Measurements from ENCODE around the gene MATN1.

The MATN1 gene

DNA sequence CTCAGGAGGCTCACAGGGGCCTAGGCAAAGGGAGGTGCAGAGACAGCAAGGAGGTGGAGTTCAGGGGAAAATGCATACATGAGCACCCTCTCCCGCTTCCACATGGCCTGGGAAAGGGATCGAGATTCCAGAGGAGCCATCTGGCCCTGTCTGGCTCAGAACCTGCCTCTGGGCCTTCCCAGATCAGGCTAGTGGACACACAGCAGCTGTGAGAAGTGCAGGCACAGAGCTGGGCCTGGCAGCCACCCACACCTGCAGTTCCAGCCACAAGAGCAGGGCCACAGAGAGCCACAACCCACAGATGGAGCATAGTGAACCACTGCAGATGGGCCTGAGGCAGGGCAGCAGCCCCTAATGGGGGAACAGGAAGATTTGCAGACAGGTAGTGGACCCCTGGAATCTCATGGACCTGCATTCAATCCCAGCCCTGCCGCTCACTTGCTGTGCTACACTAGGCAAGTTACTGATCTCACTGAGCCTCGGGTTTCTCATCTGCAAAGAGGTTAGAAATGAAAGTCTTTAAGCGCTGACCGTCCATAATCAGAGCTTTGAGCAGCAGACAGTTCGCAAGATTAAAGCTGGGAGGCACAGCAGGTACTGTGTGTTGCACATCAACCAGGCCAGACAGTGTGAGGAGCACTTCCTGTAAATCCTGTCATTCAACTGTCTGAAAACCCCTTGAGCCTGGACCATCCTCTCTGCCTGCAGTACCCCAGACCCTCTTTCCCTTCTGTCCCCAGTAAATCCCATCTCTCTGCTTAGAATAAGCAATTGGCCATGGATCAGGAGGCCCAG lies 58.0 kb downstream of the MATN1 start:
- TF ChIP-seq, protein P1, sequence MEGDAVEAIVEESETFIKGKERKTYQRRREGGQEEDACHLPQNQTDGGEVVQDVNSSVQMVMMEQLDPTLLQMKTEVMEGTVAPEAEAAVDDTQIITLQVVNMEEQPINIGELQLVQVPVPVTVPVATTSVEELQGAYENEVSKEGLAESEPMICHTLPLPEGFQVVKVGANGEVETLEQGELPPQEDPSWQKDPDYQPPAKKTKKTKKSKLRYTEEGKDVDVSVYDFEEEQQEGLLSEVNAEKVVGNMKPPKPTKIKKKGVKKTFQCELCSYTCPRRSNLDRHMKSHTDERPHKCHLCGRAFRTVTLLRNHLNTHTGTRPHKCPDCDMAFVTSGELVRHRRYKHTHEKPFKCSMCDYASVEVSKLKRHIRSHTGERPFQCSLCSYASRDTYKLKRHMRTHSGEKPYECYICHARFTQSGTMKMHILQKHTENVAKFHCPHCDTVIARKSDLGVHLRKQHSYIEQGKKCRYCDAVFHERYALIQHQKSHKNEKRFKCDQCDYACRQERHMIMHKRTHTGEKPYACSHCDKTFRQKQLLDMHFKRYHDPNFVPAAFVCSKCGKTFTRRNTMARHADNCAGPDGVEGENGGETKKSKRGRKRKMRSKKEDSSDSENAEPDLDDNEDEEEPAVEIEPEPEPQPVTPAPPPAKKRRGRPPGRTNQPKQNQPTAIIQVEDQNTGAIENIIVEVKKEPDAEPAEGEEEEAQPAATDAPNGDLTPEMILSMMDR (IDR thresholded peaks at IDR 0.05; ENCODE audit: low read depth, low read length), result no peak
- H3K4me3 ChIP-seq (ENCODE audit: low read depth, low read length), result no peak overlapping the region

DNA sequence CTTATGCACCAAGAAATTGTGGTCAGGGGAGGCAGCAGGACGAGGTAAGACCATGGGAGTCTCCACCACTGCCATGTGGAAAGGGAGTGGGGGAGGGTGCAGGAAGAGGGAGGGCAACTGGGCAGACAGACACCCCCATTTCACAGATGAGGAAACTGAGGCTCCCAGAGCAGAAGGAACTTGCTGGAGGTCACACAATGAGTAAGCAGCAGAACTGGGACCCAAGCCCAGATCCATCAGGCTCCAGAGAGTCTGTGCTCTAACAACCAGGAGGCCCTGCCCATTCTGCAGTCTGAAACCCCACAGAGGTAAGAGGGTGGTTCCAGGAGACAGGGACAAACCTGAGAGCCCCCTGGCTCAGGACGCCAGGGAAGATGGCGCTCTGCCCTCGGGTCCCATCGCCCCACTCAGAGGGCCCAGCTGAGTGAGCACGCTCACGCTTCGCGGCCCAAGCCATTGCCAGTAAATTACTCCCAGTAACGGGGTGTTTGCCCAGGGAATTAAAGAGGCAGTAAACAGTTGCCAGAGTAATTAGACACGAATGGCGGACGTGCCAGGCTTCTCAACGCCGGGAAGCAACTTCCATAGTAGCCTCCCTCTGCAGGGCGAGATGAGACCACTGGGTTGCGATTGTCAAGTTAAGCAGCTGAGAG lies 59.2 kb downstream of the MATN1 start:
- H3K4me3 ChIP-seq (ENCODE audit: low read depth, low read length), result no peak overlapping the region
- TF ChIP-seq, protein P1 (IDR thresholded peaks at IDR 0.05; ENCODE audit: low read depth, low read length), result no peak

DNA sequence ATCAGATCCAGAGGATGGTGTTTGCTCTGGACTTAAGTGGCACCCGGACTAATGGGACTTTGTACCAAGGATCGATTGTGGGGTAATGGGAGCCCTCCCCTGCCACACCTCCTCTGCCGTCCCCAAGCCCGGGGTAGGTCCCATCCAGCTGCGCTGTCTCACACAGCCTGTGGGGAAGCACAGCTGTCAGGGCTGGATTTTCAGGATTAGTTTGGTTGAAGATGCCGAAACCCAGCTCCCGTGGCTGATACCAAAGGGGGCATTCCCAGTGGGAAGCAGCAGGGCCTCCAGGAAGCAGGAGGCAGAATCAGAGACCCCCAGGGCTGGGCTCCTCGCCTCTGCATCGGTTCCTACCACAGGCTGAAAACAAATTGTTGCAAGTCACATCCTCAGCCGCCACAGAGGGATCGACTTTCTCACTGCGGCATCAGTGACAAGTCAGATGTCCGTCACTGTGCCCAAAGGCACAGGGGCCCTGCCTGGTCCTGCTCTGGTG lies 59.7 kb downstream of the MATN1 start:
- TF ChIP-seq, protein P1 (IDR thresholded peaks at IDR 0.05; ENCODE audit: low read depth, low read length), result no peak
- H3K4me3 ChIP-seq (ENCODE audit: low read depth, low read length), result no peak overlapping the region

GRCh38 chr1:30662291-30662840 lies 61.0 kb downstream of the MATN1 start:
- no peak overlapping the region for H3K4me3 ChIP-seq (ENCODE audit: low read depth, low read length)
- TF ChIP-seq, protein P1 (IDR thresholded peaks at IDR 0.05; ENCODE audit: low read depth, low read length), result no peak

DNA sequence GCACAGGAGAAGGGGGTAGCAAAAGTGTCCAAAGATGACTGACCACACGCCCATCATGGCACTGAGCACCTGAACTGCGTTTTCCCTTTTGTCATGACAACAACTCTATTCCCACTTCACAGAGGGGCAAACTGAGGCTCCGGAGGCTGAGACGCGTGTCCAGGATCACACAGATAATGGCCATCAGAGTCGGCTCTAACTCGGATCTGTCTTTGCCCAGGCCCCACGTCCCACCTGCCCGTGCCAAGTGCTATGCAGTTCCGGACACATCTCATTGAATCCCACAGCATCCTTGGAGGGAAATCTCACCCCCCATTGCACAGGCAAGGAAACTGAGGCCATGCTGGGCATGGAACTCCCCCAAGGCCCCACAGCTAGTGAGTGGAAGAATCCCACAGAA lies 62.1 kb downstream of the MATN1 start:
- no peak overlapping the region for H3K4me3 ChIP-seq (ENCODE audit: low read depth, low read length)
- TF ChIP-seq, protein P1 (IDR thresholded peaks at IDR 0.05; ENCODE audit: low read depth, low read length), result no peak
